ENCODE results near the gene ELFN2.
"Not testable (repeated sequence)": the region's sequence is repeated elsewhere in the genome, so short reads cannot be mapped to it uniquely, and the experiment has no call there.

The ELFN2 gene

GRCh38 chr22:37403267-37403960, 23.9 kb downstream of the ELFN2 start:
- Histone ChIP-seq H3K4me1 (ENCODE audit: control insufficient read depth in 5 of 5, insufficient read depth in 5 of 5, low read length in 5 of 5) (peaks cover 0 to 10% (median 7%) of the 10 kb centered on the region in 5 donors), H3K27me3 (ENCODE audit: control insufficient read depth in 5 of 5, insufficient read depth in 4 of 5, low read length in 5 of 5) (peaks cover 8 to 48% (median 32%) of the 10 kb centered on the region in 5 donors), H3K9me3 (ENCODE audit: control insufficient read depth in 5 of 5, low read length in 5 of 5) (no peaks in the 10 kb centered on the region), H3K27ac (ENCODE audit: low read depth, low read length) (no peak overlapping the region), H3K9ac (ENCODE audit: low read length in 5 of 5) (no peak overlapping the region), H3K36me3 (ENCODE audit: control insufficient read depth in 5 of 5, insufficient read depth in 5 of 5, low read length in 5 of 5) (no peaks in the 10 kb centered on the region), H3K4me3 (ENCODE audit: low read depth in 1 of 5, low read length in 5 of 5) (no peak overlapping the region)

- H3K4me1 ChIP-seq (ENCODE audit: control insufficient read depth in 5 of 5, insufficient read depth in 5 of 5, low read length in 5 of 5) = peaks cover 0 to 10% (median 7%) of the 10 kb centered on the region in 5 donors
- peaks cover 13 to 45% (median 30%) of the 10 kb centered on the region in 5 donors for H3K27me3 ChIP-seq (ENCODE audit: control insufficient read depth in 5 of 5, insufficient read depth in 4 of 5, low read length in 5 of 5)
- no peak overlapping the region for H3K4me3 ChIP-seq (ENCODE audit: low read depth in 1 of 5, low read length in 5 of 5)
- H3K9ac ChIP-seq (ENCODE audit: low read length in 5 of 5) = no peak overlapping the region
- no peaks in the 10 kb centered on the region for H3K36me3 ChIP-seq (ENCODE audit: control insufficient read depth in 5 of 5, insufficient read depth in 5 of 5, low read length in 5 of 5)
- no peak overlapping the region for H3K27ac ChIP-seq (ENCODE audit: low read depth, low read length)
- H3K9me3 ChIP-seq (ENCODE audit: control insufficient read depth in 5 of 5, low read length in 5 of 5) = no peaks in the 10 kb centered on the region
Observed at GRCh38 chr22:37402184-37402506, 25.1 kb downstream of the ELFN2 start.

GRCh38 chr22:37401401-37402183, 25.7 kb downstream of the ELFN2 start:
- no peaks in the 10 kb centered on the region for H3K36me3 ChIP-seq (ENCODE audit: control insufficient read depth in 5 of 5, insufficient read depth in 5 of 5, low read length in 5 of 5)
- H3K27ac ChIP-seq (ENCODE audit: low read depth, low read length) = no peak overlapping the region
- no peak overlapping the region for H3K4me3 ChIP-seq (ENCODE audit: low read depth in 1 of 5, low read length in 5 of 5)
- H3K9me3 ChIP-seq (ENCODE audit: control insufficient read depth in 5 of 5, low read length in 5 of 5) = no peaks in the 10 kb centered on the region
- H3K4me1 ChIP-seq (ENCODE audit: control insufficient read depth in 5 of 5, insufficient read depth in 5 of 5, low read length in 5 of 5) = peaks cover 0 to 10% (median 7%) of the 10 kb centered on the region in 5 donors
- peaks cover 18 to 50% (median 34%) of the 10 kb centered on the region in 5 donors for H3K27me3 ChIP-seq (ENCODE audit: control insufficient read depth in 5 of 5, insufficient read depth in 4 of 5, low read length in 5 of 5)
- H3K9ac ChIP-seq (ENCODE audit: low read length in 5 of 5) = no peak overlapping the region

GRCh38 chr22:37400719-37401118, 26.6 kb downstream of the ELFN2 start:
- H3K27me3 ChIP-seq (ENCODE audit: control insufficient read depth in 5 of 5, insufficient read depth in 4 of 5, low read length in 5 of 5) = peaks cover 18 to 53% (median 33%) of the 10 kb centered on the region in 5 donors

GRCh38 chr22:37399457-37399856, 27.8 kb downstream of the ELFN2 start:
- H3K27me3 ChIP-seq (ENCODE audit: control insufficient read depth in 5 of 5, insufficient read depth in 4 of 5, low read length in 5 of 5) = peaks cover 22 to 53% (median 33%) of the 10 kb centered on the region in 5 donors
- H3K4me1 ChIP-seq (ENCODE audit: control insufficient read depth in 5 of 5, insufficient read depth in 5 of 5, low read length in 5 of 5); H3K4me3 ChIP-seq (ENCODE audit: low read depth in 1 of 5, low read length in 5 of 5); H3K9ac ChIP-seq (ENCODE audit: low read length in 5 of 5); H3K27ac ChIP-seq (ENCODE audit: low read depth, low read length); H3K9me3 ChIP-seq (ENCODE audit: control insufficient read depth in 5 of 5, low read length in 5 of 5); H3K36me3 ChIP-seq (ENCODE audit: control insufficient read depth in 5 of 5, insufficient read depth in 5 of 5, low read length in 5 of 5): not testable (repeated sequence)

More at GRCh38 chr22:37400719-37401118, 26.6 kb downstream of the ELFN2 start:
- Histone ChIP-seq H3K27ac (ENCODE audit: low read depth, low read length) (no peak overlapping the region), H3K9me3 (ENCODE audit: control insufficient read depth in 5 of 5, low read length in 5 of 5) (no peaks in the 10 kb centered on the region), H3K9ac (ENCODE audit: low read length in 5 of 5) (no peak overlapping the region), H3K36me3 (ENCODE audit: control insufficient read depth in 5 of 5, insufficient read depth in 5 of 5, low read length in 5 of 5) (no peaks in the 10 kb centered on the region), H3K4me1 (ENCODE audit: control insufficient read depth in 5 of 5, insufficient read depth in 5 of 5, low read length in 5 of 5) (peaks cover 0 to 10% (median 7%) of the 10 kb centered on the region in 5 donors), H3K4me3 (ENCODE audit: low read depth in 1 of 5, low read length in 5 of 5) (no peak overlapping the region)

- H3K27me3 ChIP-seq (ENCODE audit: control insufficient read depth in 5 of 5, insufficient read depth in 4 of 5, low read length in 5 of 5) = peaks cover 19 to 32% (median 29%) of the 10 kb centered on the region in 5 donors
Observed at GRCh38 chr22:37397226-37397625, 30.1 kb downstream of the ELFN2 start.

GRCh38 chr22:37396488-37397084, 30.7 kb downstream of the ELFN2 start:
- no peak overlapping the region for H3K9ac ChIP-seq (ENCODE audit: low read length in 5 of 5)
- H3K4me1 ChIP-seq (ENCODE audit: control insufficient read depth in 5 of 5, insufficient read depth in 5 of 5, low read length in 5 of 5) = peaks cover 0 to 9% (median 7%) of the 10 kb centered on the region in 5 donors
- no peak overlapping the region for H3K27ac ChIP-seq (ENCODE audit: low read depth, low read length)
- H3K36me3 ChIP-seq (ENCODE audit: control insufficient read depth in 5 of 5, insufficient read depth in 5 of 5, low read length in 5 of 5) = no peaks in the 10 kb centered on the region
- no peaks in the 10 kb centered on the region for H3K9me3 ChIP-seq (ENCODE audit: control insufficient read depth in 5 of 5, low read length in 5 of 5)
- peaks cover 18 to 32% (median 29%) of the 10 kb centered on the region in 5 donors for H3K27me3 ChIP-seq (ENCODE audit: control insufficient read depth in 5 of 5, insufficient read depth in 4 of 5, low read length in 5 of 5)
- no peak overlapping the region for H3K4me3 ChIP-seq (ENCODE audit: low read depth in 1 of 5, low read length in 5 of 5)

More at GRCh38 chr22:37397226-37397625, 30.1 kb downstream of the ELFN2 start:
- H3K4me1 ChIP-seq (ENCODE audit: control insufficient read depth in 5 of 5, insufficient read depth in 5 of 5, low read length in 5 of 5) = peaks cover 0 to 10% (median 7%) of the 10 kb centered on the region in 5 donors
- H3K9me3 ChIP-seq (ENCODE audit: control insufficient read depth in 5 of 5, low read length in 5 of 5) = no peaks in the 10 kb centered on the region
- H3K4me3 ChIP-seq (ENCODE audit: low read depth in 1 of 5, low read length in 5 of 5) = no peak overlapping the region
- H3K9ac ChIP-seq (ENCODE audit: low read length in 5 of 5) = no peak overlapping the region
- no peak overlapping the region for H3K27ac ChIP-seq (ENCODE audit: low read depth, low read length)
- H3K36me3 ChIP-seq (ENCODE audit: control insufficient read depth in 5 of 5, insufficient read depth in 5 of 5, low read length in 5 of 5) = no peaks in the 10 kb centered on the region

- no peak overlapping the region for H3K9ac ChIP-seq (ENCODE audit: low read length in 5 of 5)
- no peaks in the 10 kb centered on the region for H3K9me3 ChIP-seq (ENCODE audit: control insufficient read depth in 5 of 5, low read length in 5 of 5)
- H3K27ac ChIP-seq (ENCODE audit: low read depth, low read length) = no peak overlapping the region
- no peaks in the 10 kb centered on the region for H3K36me3 ChIP-seq (ENCODE audit: control insufficient read depth in 5 of 5, insufficient read depth in 5 of 5, low read length in 5 of 5)
- H3K4me3 ChIP-seq (ENCODE audit: low read depth in 1 of 5, low read length in 5 of 5) = no peak overlapping the region
- no peaks in the 10 kb centered on the region for H3K4me1 ChIP-seq (ENCODE audit: control insufficient read depth in 5 of 5, insufficient read depth in 5 of 5, low read length in 5 of 5)
- peaks cover 17 to 30% (median 28%) of the 10 kb centered on the region in 5 donors for H3K27me3 ChIP-seq (ENCODE audit: control insufficient read depth in 5 of 5, insufficient read depth in 4 of 5, low read length in 5 of 5)
Observed at GRCh38 chr22:37394341-37394740, 32.9 kb downstream of the ELFN2 start.

- H3K27ac ChIP-seq (ENCODE audit: low read depth, low read length) = no peak overlapping the region
- H3K36me3 ChIP-seq (ENCODE audit: control insufficient read depth in 5 of 5, insufficient read depth in 5 of 5, low read length in 5 of 5) = no peaks in the 10 kb centered on the region
- no peaks in the 10 kb centered on the region for H3K9me3 ChIP-seq (ENCODE audit: control insufficient read depth in 5 of 5, low read length in 5 of 5)
- H3K9ac ChIP-seq (ENCODE audit: low read length in 5 of 5) = no peak overlapping the region
- H3K27me3 ChIP-seq (ENCODE audit: control insufficient read depth in 5 of 5, insufficient read depth in 4 of 5, low read length in 5 of 5) = peaks cover 19 to 32% (median 24%) of the 10 kb centered on the region in 5 donors
- no peak overlapping the region for H3K4me3 ChIP-seq (ENCODE audit: low read depth in 1 of 5, low read length in 5 of 5)
- no peaks in the 10 kb centered on the region for H3K4me1 ChIP-seq (ENCODE audit: control insufficient read depth in 5 of 5, insufficient read depth in 5 of 5, low read length in 5 of 5)
Observed at GRCh38 chr22:37393746-37394145, 33.5 kb downstream of the ELFN2 start.
